NCI-H1417 (cell line): Measurements from ENCODE around the gene SREK1.
"Not testable (repeated sequence)": the region's sequence is repeated elsewhere in the genome, so short reads cannot be mapped to it uniquely, and the experiment has no call there.

Experiments
- DNase-seq, 3 experiments: peaks; one replicate each; lab custom pipeline; 2025; lab: John Stamatoyannopoulos, UW

SREK1 gene

GRCh38 chr5:66144074-66144833 lies at the start of gene SREK1:
SREK1 (plus strand) TSS chr5:66144300; CDS start chr5:66144377, 77 bp downstream.
- DNase-seq = peak; percentile 91 to 96 (median 93)

GRCh38 chr5:66100851-66101250 lies 43.2 kb upstream of the SREK1 start:
- DNase-seq = no peak

DNA sequence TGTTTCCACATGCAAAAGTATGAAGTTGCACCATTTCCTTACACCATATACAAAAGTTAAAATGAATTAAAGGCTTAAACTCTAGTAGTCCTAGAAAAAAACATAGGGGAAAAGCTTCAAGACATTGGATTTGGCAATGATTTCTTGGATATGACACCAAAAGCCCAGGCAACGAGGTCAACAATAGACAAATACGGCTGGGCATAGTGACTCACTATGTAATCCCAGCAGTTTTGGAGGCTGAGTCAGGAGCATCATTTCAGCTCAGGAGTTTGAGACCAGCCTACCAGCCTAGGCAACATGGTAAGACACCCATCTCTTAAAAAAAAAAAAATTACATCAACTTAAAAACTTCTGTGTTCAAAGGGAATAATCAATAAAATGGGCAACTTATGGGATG lies 30.9 kb upstream of the SREK1 start:
- no peak for DNase-seq

DNA sequence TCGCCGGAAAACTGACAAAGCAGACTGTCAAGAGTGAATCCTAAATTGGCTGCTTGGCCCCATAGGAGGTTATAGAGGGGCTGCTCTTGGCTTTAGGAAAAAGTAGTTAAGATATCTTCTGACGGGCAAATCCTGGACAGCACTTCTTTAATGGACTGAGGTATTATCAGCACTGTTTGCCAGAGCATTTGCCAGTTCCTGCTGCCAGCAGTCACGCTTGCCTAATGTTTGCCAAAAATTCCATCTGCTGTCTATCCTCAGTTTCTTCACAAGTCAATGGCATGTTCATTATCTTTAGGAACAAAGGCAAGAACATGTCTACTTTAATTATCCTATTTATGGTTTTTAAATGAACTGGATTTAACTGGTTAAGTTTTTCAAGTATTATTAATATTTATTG lies 25.8 kb upstream of the SREK1 start:
- no peak for DNase-seq

DNA sequence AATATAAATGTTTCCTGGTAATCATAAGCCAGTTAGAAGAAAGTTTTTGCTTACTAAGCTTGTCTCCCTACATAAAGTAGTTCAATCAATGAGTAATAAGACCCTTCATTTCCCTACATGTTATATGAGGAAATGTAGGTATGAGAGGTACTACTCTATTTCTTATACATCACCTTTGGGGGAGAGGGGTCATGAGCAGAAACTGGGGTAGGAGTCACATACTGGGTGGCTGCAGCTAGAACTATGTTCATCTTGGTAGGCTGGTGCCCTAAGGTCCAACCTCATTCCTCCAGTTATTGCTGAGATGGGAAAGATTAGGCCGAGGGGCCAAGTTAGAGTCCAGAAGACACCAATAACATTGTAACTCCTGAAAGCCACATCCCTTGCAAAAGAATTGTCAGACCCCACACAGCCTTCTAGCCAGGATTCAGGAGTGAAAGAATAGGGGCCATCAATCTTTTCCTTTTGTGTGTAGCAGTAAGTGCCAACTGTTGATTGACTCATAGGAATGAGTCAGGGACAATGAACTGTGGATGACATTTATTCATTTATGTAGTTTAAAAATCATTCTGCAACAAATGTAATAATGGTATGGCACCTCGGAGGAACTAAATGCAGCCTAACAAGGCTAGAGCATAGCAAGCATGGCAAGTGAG lies 21.6 kb upstream of the SREK1 start:
- DNase-seq = no peak

DNA sequence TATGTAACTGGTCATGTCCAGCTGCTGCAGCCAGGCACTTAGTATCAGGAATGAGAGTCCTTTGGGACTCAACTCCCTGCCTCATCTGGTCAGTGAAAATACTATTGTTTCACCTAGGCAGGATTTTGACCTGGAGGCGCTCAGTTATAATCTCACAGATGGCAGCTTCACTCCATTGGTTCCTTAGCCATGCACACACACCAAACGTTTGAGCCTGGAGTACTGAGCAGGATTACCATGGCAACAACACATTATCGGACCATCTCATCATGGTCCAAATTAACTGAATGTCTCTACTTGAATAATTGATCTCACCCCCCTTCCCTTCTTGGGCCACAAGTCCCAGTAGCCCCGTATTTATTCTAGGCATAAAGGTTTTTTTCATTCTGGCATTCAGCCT lies 15.0 kb upstream of the SREK1 start:
- DNase-seq = no peak

- no peak for DNase-seq
These were observed 13.6 kb upstream of the SREK1 start for GRCh38 chr5:66130493-66130892.

DNA sequence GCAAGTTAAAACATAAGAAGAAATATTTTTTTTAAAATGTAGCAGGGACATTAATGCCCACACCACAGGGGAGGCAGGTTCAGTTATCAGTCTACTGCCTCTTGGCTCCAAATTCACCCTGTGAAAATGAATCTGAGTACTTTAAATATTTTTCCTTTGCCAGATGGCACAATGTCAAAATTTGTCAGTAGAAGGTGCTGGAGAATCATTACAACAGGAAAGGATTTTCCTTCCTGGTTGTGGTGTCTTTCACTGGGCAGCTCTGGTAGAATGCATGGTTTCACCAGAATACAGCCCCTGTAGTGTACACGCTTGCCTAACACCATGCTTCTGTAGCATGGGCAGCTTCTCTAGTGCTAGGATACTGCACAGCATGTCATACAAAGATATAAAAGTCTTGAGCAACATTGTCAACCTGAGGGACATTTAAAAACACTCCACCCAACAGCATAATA lies 9.7 kb upstream of the SREK1 start:
- DNase-seq = no peak

- no peak for DNase-seq
These were observed 8.0 kb upstream of the SREK1 start for GRCh38 chr5:66136053-66136452.

DNA sequence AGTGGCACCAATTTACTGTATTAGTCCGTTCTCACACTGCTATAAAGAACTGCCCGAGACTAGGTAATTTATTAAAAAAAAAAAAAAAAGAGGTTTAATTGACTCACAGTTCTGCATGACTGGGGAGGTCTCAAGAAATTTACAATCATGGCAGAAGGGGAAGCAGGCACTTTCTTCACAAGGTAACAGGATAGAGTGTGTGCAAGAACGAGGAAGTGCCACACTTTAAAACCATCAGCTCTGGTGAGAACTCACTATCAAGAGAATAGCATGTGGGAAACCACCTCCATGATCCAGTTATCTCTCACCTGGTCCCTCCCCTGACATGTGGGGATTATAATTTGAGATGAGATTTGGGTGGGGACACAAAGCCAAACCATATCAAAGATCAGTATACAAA lies 7.2 kb upstream of the SREK1 start:
- DNase-seq = not testable (repeated sequence)

GRCh38 chr5:66138637-66139317 lies 5.3 kb upstream of the SREK1 start:
- no peak for DNase-seq

GRCh38 chr5:66139318-66139712 lies 4.8 kb upstream of the SREK1 start:
- DNase-seq = no peak

DNA sequence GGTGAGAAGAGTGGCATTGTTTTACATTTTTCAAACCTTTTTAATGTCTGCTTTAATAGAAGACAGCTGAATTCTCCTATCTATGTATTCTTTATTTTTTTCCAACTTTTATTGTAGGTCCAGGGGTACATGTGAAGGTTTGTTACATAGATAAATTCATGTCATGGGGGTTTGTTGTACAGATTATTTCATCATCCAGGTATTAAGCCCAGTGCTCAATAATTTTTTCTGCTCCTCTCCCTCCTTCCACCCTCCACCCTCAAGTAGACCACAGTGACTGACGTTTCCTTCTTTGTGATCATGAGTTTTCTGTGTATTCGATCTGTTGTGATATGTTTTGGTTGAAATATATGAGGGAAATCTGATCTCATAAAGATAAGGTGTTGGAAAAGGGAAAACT lies 1.7 kb upstream of the SREK1 start:
- no peak for DNase-seq

- peak in 2 of 3 experiments; percentile 25 to 73 for DNase-seq
These were observed 527 bp upstream of the SREK1 start for GRCh38 chr5:66143473-66144073.

DNA sequence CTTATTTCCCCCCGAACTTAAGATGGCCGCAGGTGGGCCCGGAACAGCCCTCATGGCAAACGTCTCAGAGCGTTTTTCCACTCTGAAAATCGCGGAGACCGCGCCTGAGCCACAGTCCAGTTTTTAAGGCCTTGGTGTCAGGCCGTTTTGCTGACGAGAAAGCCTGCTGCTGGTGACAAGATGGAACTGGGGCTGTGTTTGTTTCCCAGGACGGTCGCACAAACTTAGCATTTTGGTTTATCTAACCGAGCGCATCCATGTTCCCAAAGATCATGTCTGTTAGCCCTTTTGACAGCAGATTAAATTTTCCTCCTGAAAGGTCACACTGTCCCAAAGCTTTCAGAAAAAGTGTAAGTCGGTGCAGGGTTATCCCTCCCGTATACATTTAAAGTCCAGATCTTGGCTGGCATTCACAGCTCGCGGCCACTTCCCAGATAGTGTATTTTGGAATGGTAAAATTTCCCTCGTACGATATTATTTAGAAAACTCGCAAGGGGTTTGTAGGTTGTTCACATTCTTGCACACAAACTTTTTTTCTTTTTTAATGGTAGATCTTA lies 812 bp downstream of the SREK1 start:
- DNase-seq = peak in 2 of 3 experiments; percentile 89 to 92

GRCh38 chr5:66145737-66146136 lies 1.6 kb downstream of the SREK1 start:
- DNase-seq = peak in 1 of 3 experiments; percentile 8

GRCh38 chr5:66149950-66150349 lies 5.8 kb downstream of the SREK1 start:
- no peak for DNase-seq

GRCh38 chr5:66151030-66151429 lies 6.9 kb downstream of the SREK1 start:
- no peak for DNase-seq

- no peak for DNase-seq
These were observed 7.4 kb downstream of the SREK1 start for GRCh38 chr5:66151491-66151890.

GRCh38 chr5:66157046-66157445 lies 12.9 kb downstream of the SREK1 start:
- no peak for DNase-seq

DNA sequence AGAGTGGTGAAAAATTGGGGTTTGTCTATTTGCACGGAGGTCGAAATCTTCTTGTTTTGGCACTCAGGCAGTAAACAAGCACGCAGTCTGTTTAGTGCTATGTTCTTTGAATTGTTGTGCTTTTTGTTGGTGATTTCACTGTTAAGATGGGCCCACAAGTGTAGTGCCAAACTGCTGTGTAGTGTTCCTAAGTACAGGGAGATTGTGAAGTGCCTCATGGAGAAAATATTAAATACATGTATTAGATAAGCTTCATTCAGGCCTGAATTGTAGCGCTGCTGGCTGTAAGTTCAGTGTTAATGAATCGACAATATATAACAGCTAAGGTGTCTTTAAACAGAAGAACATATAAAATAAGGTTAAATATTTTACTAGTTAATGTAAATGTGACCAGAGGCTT lies 17.3 kb downstream of the SREK1 start:
- DNase-seq = no peak
